IMR-90 (cell line): ENCODE measurements around the gene IGHMBP2. TPM values are rescaled to one million over a fixed set of nuclear protein-coding genes. Genes with fewer than 3 reads are reported as not detected.

Experiments used
- ATAC-seq: fragments of 200-7000 bp; cut with Tn5 transposase; 2 replicates; pipeline ENCODE4 v1.9.1; 2020; ENCODE audit warnings: low read depth, mild to moderate bottlenecking, moderate library complexity
- BruUV-seq: library from RNA; stranded (reverse); fragments of 400-500 nt; replicated peaks from 2 replicates; lab custom pipeline; 2021; lab: Mats Ljungman, UMichigan
- CTCF ChIA-PET: fragments of 300-600 bp; formaldehyde crosslinking; extraction: SDS; loops from one replicate; lab custom pipeline; 2021; ENCODE audit warnings: antibody characterized with exemption; lab: Yijun Ruan, JAX
- POLR2A ChIA-PET: fragments of 300-600 bp; sonication (Branson Sonifier 250); formaldehyde crosslinking; loops from one replicate; lab custom pipeline; 2022; ENCODE audit warnings: antibody characterized with exemption; ENCODE audit not compliant: unreplicated experiment; lab: Charles Lee
- DNase-seq: peaks from one replicate; pipeline ENCODE4 v3.0.0; 2013
- H2AFZ ChIP-seq: replicated peaks from 2 replicates; pipeline ENCODE3; 2013; ENCODE audit warnings: low read length, mild to moderate bottlenecking; ENCODE audit not compliant: poor library complexity
- H2AK5ac ChIP-seq: 2 replicates; pipeline ENCODE4 v1.6.1; 2013; ENCODE audit warnings: low read depth, low read length, inconsistent platforms
- H2AK9ac ChIP-seq: replicated peaks from 2 replicates; pipeline ENCODE3; 2013; ENCODE audit warnings: mild to moderate bottlenecking, low read depth, low read length, moderate library complexity; ENCODE audit not compliant: poor library complexity
- H2BK120ac ChIP-seq: 2 replicates; pipeline ENCODE4 v1.6.1; 2013; ENCODE audit warnings: low read depth, low read length, inconsistent platforms
- H2BK15ac ChIP-seq: 3 replicates; pipeline ENCODE4 v1.6.1; 2013; ENCODE audit warnings: low read depth, low read length, inconsistent platforms
- H2BK20ac ChIP-seq: 2 replicates; pipeline ENCODE4 v1.6.1; 2013; ENCODE audit warnings: low read depth, mild to moderate bottlenecking, inconsistent platforms, low read length, moderate library complexity
- H2BK5ac ChIP-seq: 2 replicates; pipeline ENCODE4 v1.6.1; 2013; ENCODE audit warnings: mild to moderate bottlenecking, low read depth, low read length, inconsistent platforms; ENCODE audit not compliant: poor library complexity, severe bottlenecking
- H3K14ac ChIP-seq: replicated peaks from 2 replicates; pipeline ENCODE4 v1.6.1; 2013; ENCODE audit warnings: low read depth, low read length, inconsistent platforms
- H3K18ac ChIP-seq: 2 replicates; pipeline ENCODE4 v1.6.1; 2013; ENCODE audit warnings: low read depth, low read length, control low read depth
- H3K23ac ChIP-seq: 2 replicates; pipeline ENCODE4 v1.6.1; 2013; ENCODE audit warnings: low read depth, low read length, inconsistent platforms
- H3K27ac ChIP-seq: 2 replicates; pipeline ENCODE4 v1.5.1; 2013; ENCODE audit warnings: mild to moderate bottlenecking, control low read depth, low read length; ENCODE audit not compliant: insufficient read depth
- H3K27me3 ChIP-seq: 2 replicates; pipeline ENCODE4 v1.6.1; 2013; ENCODE audit warnings: low read length; ENCODE audit not compliant: control insufficient read depth, insufficient read depth
- H3K36me3 ChIP-seq: 2 replicates; pipeline ENCODE4 v1.6.1; 2013; ENCODE audit warnings: low read length, mixed read lengths; ENCODE audit not compliant: control insufficient read depth, insufficient read depth
- H3K4ac ChIP-seq: 2 replicates; pipeline ENCODE4 v1.6.1; 2013; ENCODE audit warnings: low read depth, low read length, inconsistent platforms
- H3K4me1 ChIP-seq: 2 replicates; pipeline ENCODE4 v1.6.1; 2013; ENCODE audit warnings: low read length, mixed read lengths; ENCODE audit not compliant: control insufficient read depth, insufficient read depth
- H3K4me2 ChIP-seq: 2 replicates; pipeline ENCODE4 v1.6.1; 2013; ENCODE audit warnings: low read depth, mild to moderate bottlenecking, control low read depth, low read length, moderate library complexity
- H3K4me3 ChIP-seq: 2 replicates; pipeline ENCODE4 v1.5.1; 2013; ENCODE audit warnings: low read depth, mild to moderate bottlenecking, control low read depth, low read length, moderate library complexity; ENCODE audit not compliant: insufficient read depth
- H3K56ac ChIP-seq: 2 replicates; pipeline ENCODE4 v1.6.1; 2013; ENCODE audit warnings: low read length, inconsistent platforms; ENCODE audit not compliant: insufficient read depth; ENCODE audit errors: extremely low read depth
- H3K79me1 ChIP-seq, 2 experiments: 2 replicates each; pipeline ENCODE4 v1.6.1; 2013; ENCODE audit warnings: low read length in 2 of 2, inconsistent platforms in 1 of 2, low read depth in 1 of 2
- H3K9ac ChIP-seq: 2 replicates; pipeline ENCODE4 v1.6.1; 2013; ENCODE audit warnings: low read depth, low read length, control low read depth
- H3K9me1 ChIP-seq: 2 replicates; pipeline ENCODE4 v1.6.1; 2013; ENCODE audit warnings: low read length, inconsistent platforms; ENCODE audit not compliant: insufficient read depth
- H3K9me3 ChIP-seq: 2 replicates; pipeline ENCODE4 v1.6.1; 2013; ENCODE audit warnings: low read length; ENCODE audit not compliant: control insufficient read depth, insufficient read depth
- H4K20me1 ChIP-seq: 2 replicates; pipeline ENCODE4 v1.6.1; 2013; ENCODE audit warnings: low read length, inconsistent platforms; ENCODE audit not compliant: insufficient read depth
- H4K5ac ChIP-seq: 2 replicates; pipeline ENCODE4 v1.6.1; 2013; ENCODE audit warnings: mild to moderate bottlenecking, low read depth, low read length, control low read depth
- H4K8ac ChIP-seq, 2 experiments: 2 replicates each; pipeline ENCODE4 v1.6.1; 2013; ENCODE audit warnings: low read depth in 2 of 2, low read length in 2 of 2, control low read depth in 1 of 2, inconsistent platforms in 1 of 2
- H4K91ac ChIP-seq: 2 replicates; pipeline ENCODE4 v1.6.1; 2013; ENCODE audit warnings: low read depth, low read length, inconsistent platforms; ENCODE audit not compliant: insufficient read depth
- CHD1 ChIP-seq: IDR thresholded peaks from 2 replicates; pipeline ENCODE4 v1.6.1; 2012; ENCODE audit warnings: low read depth, low read length, improper control_type of control experiment
- CTCF ChIP-seq: conservative IDR thresholded peaks from 2 replicates; pipeline ENCODE4 v1.5.1; 2012; ENCODE audit warnings: mild to moderate bottlenecking, low read depth, low read length, improper control_type of control experiment
- MAFK ChIP-seq: IDR thresholded peaks from 2 replicates; pipeline ENCODE4 v1.6.1; 2012; ENCODE audit warnings: low read depth, low read length, improper control_type of control experiment
- RAD21 ChIP-seq: IDR thresholded peaks from 2 replicates; pipeline ENCODE4 v1.6.1; 2012; ENCODE audit warnings: low read length, improper control_type of control experiment
- RFX5 ChIP-seq: IDR thresholded peaks from 2 replicates; pipeline ENCODE4 v1.8.0; 2012; ENCODE audit warnings: low read depth, mild to moderate bottlenecking, low read length, moderate library complexity
- SMC3 ChIP-seq: fragments of 150-350 bp; IDR thresholded peaks from 2 replicates; pipeline ENCODE4 v1.6.1; 2016; ENCODE audit warnings: low read depth, mild to moderate bottlenecking, antibody characterized with exemption, low read length, moderate library complexity
- WGBS, 2 experiments: methylation state at CpG; one replicate each; pipeline versions ENCODE4 v1.1.5 to v1.1.7; 2013; ENCODE audit warnings: missing lambda C conversion rate in 2 of 2; ENCODE audit not compliant: insufficient read length in 1 of 2; ENCODE audit errors: extremely low coverage in 2 of 2; 5-methylcytosine and 5-hydroxymethylcytosine counted together
- dilution Hi-C: fragments of 300-500 bp; cut with HindIII; formaldehyde crosslinking; loops from one replicate; pipeline ENCODE4 v1.14.3; 2018; ENCODE audit warnings: low sequenced_read_pairs; ENCODE audit not compliant: unreplicated experiment
- in situ Hi-C: fragments of 300-500 bp; cut with MboI; formaldehyde crosslinking; loops from 3 replicates; pipeline ENCODE4 v1.14.3; 2019; ENCODE audit warnings: low sequenced_read_pairs, inconsistent platforms, mixed read lengths
- intact Hi-C: fragments of 100-400 bp; cut with micrococcal nuclease; formaldehyde crosslinking; loops from 2 replicates; pipeline ENCODE4 v1.10.0; 2022
- polyA plus RNA-seq, 3 experiments: library from polyadenylated mRNA; depleted of rRNA; stranded (reverse); fragments of >200 nt; gene quantifications; 2 replicates each; pipeline ENCODE4 v1.2.3, GENCODE V29; 2012; ENCODE audit warnings: low replicate concordance in 1 of 3
- total RNA-seq: library from RNA; depleted of rRNA; stranded (reverse); fragments of >200 nt; gene quantifications from 2 replicates; pipeline ENCODE4 v1.2.3, GENCODE V29; 2012
- TF ChIP-seq, protein P1 (sequence below): fragments of 150-350 bp; IDR thresholded peaks from 2 replicates; pipeline ENCODE4 v1.6.1; 2016; ENCODE audit warnings: low read depth, mild to moderate bottlenecking, low read length, moderate library complexity, borderline replicate concordance

The IGHMBP2 gene
- total and polyA plus RNA-seq, 2 of the 4 experiments (the other 2 are of a cell fraction), result 4.5 to 11.1 TPM

DNA sequence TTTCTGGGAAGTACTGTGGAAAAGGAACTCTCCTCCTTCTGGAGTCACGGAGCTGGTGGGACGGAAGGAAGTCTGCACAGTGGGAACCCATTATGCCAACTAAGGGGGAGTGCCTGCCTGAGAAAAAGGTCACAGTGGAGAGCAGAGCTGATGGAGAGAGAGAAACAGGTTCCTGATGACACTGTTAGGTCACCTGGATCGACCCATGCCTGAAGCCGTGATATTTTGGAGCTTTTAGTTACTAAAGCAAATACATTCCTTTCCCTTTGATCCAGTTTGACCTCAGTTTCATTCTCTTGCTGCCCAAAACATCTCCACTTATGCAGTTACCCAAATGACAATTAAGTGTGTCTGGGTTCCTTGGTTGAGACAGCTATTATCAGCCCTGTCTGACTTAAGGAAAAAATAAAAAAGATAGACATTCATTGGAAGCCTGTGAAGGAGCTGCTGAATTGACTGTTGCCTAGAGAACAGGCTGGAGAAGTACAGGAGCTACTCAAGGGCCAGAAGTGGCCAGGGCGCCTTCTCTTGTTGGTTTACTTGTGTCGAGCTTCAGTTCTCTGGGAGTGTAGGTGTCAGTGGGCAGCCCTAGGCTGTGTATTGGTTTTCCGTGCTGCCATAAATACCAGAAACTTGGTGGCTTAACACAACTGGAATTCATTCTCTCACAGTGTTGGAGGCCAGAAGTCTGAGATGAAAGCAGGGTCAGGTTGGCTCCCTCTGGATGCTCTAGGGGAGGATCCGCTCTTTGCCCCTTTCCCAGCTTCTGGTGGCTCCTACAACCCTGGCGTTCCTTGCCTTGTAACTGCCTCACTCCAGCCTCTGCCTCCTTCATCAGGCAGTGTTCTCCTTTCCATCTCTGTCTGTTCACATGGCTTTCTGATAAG lies 63.4 kb downstream of the IGHMBP2 start (continued):
- TF ChIP-seq SMC3, result no peak

- peaks cover 58% of the 10 kb centered on the region for H3K27me3 ChIP-seq
- WGBS, 2 experiments, result 43% methylated on average over 7 of the region's 29 CpGs; no CpG with 5 or more reads in 1 of the 2 experiments
- H2AFZ ChIP-seq, result no peak overlapping the region
- H3K9me1 ChIP-seq, result no peaks in the 10 kb centered on the region
- no peak overlapping the region for H3K56ac ChIP-seq
- no peak overlapping the region for H3K14ac ChIP-seq
- H2BK15ac ChIP-seq, result no peak overlapping the region
- CTCF ChIA-PET, result no interaction called here
- in situ Hi-C loops, result no loop called here
- TF ChIP-seq RFX5, result no peak
- peak; percentile 15; the same call in 1 of the 2 replicates for TF ChIP-seq CTCF
- no peak for TF ChIP-seq CHD1
- TF ChIP-seq MAFK, result no peak
- TF ChIP-seq, protein P1, sequence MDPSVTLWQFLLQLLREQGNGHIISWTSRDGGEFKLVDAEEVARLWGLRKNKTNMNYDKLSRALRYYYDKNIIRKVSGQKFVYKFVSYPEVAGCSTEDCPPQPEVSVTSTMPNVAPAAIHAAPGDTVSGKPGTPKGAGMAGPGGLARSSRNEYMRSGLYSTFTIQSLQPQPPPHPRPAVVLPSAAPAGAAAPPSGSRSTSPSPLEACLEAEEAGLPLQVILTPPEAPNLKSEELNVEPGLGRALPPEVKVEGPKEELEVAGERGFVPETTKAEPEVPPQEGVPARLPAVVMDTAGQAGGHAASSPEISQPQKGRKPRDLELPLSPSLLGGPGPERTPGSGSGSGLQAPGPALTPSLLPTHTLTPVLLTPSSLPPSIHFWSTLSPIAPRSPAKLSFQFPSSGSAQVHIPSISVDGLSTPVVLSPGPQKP, result no peak
- peak; percentile 31; the same call in 1 of the 2 replicates for TF ChIP-seq RAD21
- H3K36me3 ChIP-seq, result no peaks in the 10 kb centered on the region
- H2BK20ac ChIP-seq, result no peak overlapping the region
- no peak overlapping the region for H2BK120ac ChIP-seq
- DNase-seq (no peak), ATAC-seq (peak; percentile 40; the same call in 1 of the 2 replicates)
- no peak overlapping the region for H3K4ac ChIP-seq
- no peak overlapping the region for H2BK5ac ChIP-seq
- no peak overlapping the region for H4K91ac ChIP-seq
- H4K5ac ChIP-seq, result no peak overlapping the region
- POLR2A ChIA-PET, result no interaction called here
- H3K4me3 ChIP-seq, result no peak overlapping the region
- H3K18ac ChIP-seq, result no peak overlapping the region
- no peak overlapping the region for H3K4me2 ChIP-seq
- peaks cover 4% of the 10 kb centered on the region; the same call in 1 of the 2 replicates for H3K9me3 ChIP-seq
- no peak overlapping the region for H4K8ac ChIP-seq
- dilution Hi-C loops, result no loop called here
- intact Hi-C loops, result no loop called here
- no peak overlapping the region for H3K23ac ChIP-seq
- no peak overlapping the region for H2AK5ac ChIP-seq
- H3K79me1 ChIP-seq, result no peaks in the 10 kb centered on the region
- no peak overlapping the region for H3K27ac ChIP-seq
- no peak overlapping the region for H2AK9ac ChIP-seq
- H3K9ac ChIP-seq, result no peak overlapping the region
- BruUV-seq, result no TSS peak
- H3K4me1 ChIP-seq, result no peaks in the 10 kb centered on the region
- H4K20me1 ChIP-seq, result no peaks in the 10 kb centered on the region
Observed at GRCh38 chr11:68968306-68969250, 64.9 kb downstream of the IGHMBP2 start.
